ENCODE data around the gene HSPB9. TPM values are rescaled to one million over a fixed set of nuclear protein-coding genes. Genes with fewer than 3 reads are reported as not detected.
A peak's percentile ranks its signal among the peaks of the same experiment; 100 is the strongest.

HSPB9 gene
- total RNA-seq, 2 donors from 2014 or later, result 1.8 TPM; not detected in 1

DNA sequence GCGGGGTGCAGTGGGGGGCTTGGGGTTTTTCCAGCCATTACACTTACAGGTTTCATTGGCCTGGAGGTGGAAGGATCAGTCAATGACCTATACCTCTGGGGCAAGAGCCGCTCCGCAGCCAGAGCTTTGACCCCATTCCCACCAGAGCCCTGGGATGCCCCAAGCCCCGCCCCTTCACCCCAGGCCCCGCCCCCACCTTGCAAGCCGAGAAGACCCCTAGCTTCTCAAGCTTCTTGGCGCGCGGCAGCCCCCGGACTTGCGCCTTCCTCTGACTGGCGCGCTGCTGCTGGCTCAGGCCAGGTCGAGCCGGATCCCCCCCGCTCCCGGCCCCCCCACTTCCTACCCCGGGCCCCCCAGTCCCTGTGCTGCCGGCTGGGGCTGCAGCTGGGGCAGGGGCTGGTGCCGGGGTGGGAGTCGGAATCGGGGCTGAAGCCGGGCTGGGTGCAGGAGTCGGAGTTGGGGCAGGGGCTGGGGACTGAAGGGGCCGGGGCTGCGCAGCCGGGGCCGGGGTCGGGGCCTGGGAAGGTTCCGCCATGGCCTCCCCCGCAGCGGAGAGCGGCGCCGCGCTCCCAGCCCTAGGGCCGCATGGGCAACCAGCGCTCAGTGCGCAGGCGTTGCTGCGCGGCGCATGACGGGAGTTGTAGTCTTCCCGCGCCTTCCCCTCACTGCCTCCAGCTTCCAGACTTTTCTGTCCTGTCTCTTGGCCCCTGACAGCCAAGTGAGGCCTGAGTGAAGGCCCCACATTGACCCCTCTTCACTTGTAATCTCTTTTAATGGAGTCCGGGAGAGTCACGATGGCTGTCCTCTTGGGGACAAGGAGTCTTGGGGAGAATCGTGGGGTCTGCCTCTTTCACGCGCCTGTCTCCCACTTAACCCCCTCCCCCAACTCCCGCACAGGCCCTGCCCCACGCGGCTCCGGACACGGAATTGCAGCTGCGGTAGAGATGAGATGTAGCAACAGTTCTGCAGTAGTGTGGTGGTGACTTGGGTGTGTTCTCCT, 1.5 kb upstream of the HSPB9 start, which contains the start of gene KAT2A:
TSS of gene KAT2A (minus strand) at position 598 of the 1,000 bp plus-strand sequence. CDS start at position 535, 63 bp downstream.
- intact Hi-C loops (cut with DNase I), result no loop called here
- 2 to 6% methylated on average over 10 to 53 of the region's 57 CpGs for WGBS, 2 donors
- peak; percentile 74 for ATAC-seq
- peak; percentile 84 to 87 (median 86) for DNase-seq
- H3K27ac ChIP-seq, result peak within 1 kb of the TSS; percentile 74 to 89 (median 86)
- peak within 1 kb of the TSS; percentile 39 to 81 for H3K4me3 ChIP-seq
- peaks cover 0 to 4% of the 10 kb centered on the region in 2 donors for H3K36me3 ChIP-seq (replicated peaks in 1 of 2; ENCODE audit: insufficient read depth in 1 of 2, low read depth in 2 of 2)
- no peaks in the 10 kb centered on the region for H3K27me3 ChIP-seq
- H3K4me1 ChIP-seq, result peaks cover 39% of the 10 kb centered on the region
- peak in 2 of 3 donors; percentile 63 to 72 for TF ChIP-seq POLR2A (IDR thresholded peaks at IDR 0.05)
- TF ChIP-seq, protein P1, sequence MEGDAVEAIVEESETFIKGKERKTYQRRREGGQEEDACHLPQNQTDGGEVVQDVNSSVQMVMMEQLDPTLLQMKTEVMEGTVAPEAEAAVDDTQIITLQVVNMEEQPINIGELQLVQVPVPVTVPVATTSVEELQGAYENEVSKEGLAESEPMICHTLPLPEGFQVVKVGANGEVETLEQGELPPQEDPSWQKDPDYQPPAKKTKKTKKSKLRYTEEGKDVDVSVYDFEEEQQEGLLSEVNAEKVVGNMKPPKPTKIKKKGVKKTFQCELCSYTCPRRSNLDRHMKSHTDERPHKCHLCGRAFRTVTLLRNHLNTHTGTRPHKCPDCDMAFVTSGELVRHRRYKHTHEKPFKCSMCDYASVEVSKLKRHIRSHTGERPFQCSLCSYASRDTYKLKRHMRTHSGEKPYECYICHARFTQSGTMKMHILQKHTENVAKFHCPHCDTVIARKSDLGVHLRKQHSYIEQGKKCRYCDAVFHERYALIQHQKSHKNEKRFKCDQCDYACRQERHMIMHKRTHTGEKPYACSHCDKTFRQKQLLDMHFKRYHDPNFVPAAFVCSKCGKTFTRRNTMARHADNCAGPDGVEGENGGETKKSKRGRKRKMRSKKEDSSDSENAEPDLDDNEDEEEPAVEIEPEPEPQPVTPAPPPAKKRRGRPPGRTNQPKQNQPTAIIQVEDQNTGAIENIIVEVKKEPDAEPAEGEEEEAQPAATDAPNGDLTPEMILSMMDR (IDR thresholded peaks at IDR 0.05), result no peak
- H3K9me3 ChIP-seq, result no peaks in the 10 kb centered on the region

DNA sequence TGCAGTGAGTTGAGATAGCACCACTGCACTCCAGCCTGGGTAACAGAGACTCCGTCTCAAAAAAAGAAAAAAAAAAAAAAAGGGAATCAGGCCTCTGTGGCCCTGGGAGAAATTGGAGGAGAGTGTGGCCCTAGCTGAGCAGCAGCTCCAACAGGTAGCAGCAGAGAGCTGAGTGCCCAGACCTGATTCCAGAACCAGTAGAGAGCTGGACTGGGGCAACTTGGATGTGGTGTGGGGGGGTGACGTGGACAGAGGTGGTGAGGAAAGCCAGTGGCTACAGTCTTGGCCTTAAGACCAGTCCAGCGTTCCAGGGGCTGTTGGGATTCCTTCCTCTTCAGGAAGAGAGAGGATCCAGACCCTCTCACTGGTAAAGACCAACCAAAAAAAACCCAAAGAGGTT, 1.7 kb downstream of the HSPB9 start:
- no peaks in the 10 kb centered on the region for H3K9me3 ChIP-seq
- H3K27ac ChIP-seq, result no peak overlapping the region
- intact Hi-C loops (cut with DNase I), result no loop called here
- H3K4me3 ChIP-seq, result no peak overlapping the region
- DNase-seq (no peak), ATAC-seq (no peak)
- peaks cover 0 to 16% of the 10 kb centered on the region in 2 donors for H3K36me3 ChIP-seq (replicated peaks in 1 of 2; ENCODE audit: insufficient read depth in 1 of 2, low read depth in 2 of 2)
- 89 to 97% methylated on average over 2 to 3 of the region's 3 CpGs for WGBS, 2 donors
- H3K27me3 ChIP-seq, result no peaks in the 10 kb centered on the region
- TF ChIP-seq, protein P1 (IDR thresholded peaks at IDR 0.05), result peak in 1 of 7 experiments; percentile 6
- no peak for TF ChIP-seq POLR2A (IDR thresholded peaks at IDR 0.05)
- H3K4me1 ChIP-seq, result peaks cover 31% of the 10 kb centered on the region

DNA sequence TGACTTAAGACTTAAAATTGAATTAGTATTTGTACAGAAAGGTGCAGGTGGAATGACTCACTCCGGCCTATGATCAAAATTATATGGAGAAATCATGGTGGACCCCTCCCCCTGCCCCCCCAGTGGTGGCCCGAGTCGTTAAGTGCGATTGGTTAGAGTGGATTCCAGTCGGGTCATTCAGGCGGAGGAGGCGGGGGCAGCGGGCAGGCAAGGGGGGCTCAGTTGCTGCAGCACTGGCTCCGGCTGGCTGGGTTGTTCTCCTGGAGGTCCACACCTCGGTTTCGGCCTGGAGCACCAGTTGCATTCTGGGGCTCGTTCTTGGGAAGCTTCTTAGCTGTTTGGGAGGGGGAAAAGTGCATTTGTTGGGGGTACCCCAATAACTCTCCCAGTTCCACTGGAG, 3.0 kb downstream of the HSPB9 start:
- Histone ChIP-seq H3K4me1 (peaks cover 30% of the 10 kb centered on the region), H3K36me3 (replicated peaks in 1 of 2; ENCODE audit: insufficient read depth in 1 of 2, low read depth in 2 of 2) (peaks cover 0 to 21% of the 10 kb centered on the region in 2 donors), H3K4me3 (no peak overlapping the region), H3K27ac (no peak overlapping the region), H3K27me3 (no peaks in the 10 kb centered on the region), H3K9me3 (no peaks in the 10 kb centered on the region)
- DNase-seq (no peak), ATAC-seq (no peak)
- TF ChIP-seq, protein P1 (IDR thresholded peaks at IDR 0.05), result no peak
- no peak for TF ChIP-seq POLR2A (IDR thresholded peaks at IDR 0.05)
- 84 to 86% methylated on average over 12 of the region's 12 CpGs for WGBS, 2 donors
- intact Hi-C loops (cut with DNase I), result no loop called here

DNA sequence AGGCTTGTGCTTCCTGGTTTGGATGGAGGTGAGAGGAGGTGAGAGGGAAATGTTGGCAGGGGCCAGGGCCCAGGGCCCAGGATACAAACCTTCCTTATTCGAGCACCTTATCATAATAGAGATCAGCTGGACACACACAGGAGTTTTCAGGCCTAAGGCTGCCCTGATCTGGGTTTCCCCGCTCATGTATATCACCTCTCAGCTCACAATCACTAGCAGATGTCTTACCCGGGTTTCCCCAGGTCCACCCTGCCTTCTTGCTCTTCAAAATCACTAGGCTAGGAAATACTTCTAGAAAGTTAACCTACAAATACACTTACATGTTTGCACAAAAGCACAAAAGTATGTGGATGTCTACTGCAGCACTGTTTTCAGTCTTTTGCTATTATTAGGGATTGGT, 4.2 kb downstream of the HSPB9 start:
- ATAC-seq, result no peak
- Histone ChIP-seq H3K4me3 (no peak overlapping the region), H3K27me3 (no peaks in the 10 kb centered on the region), H3K27ac (no peak overlapping the region), H3K36me3 (replicated peaks in 1 of 2; ENCODE audit: insufficient read depth in 1 of 2, low read depth in 2 of 2) (peaks cover 0 to 21% of the 10 kb centered on the region in 2 donors), H3K9me3 (no peaks in the 10 kb centered on the region), H3K4me1 (peaks cover 22% of the 10 kb centered on the region)
- no peak for TF ChIP-seq POLR2A (IDR thresholded peaks at IDR 0.05)
- TF ChIP-seq, protein P1 (IDR thresholded peaks at IDR 0.05), result no peak
- WGBS, 2 donors, result 52 to 69% methylated on average over 3 of the region's 3 CpGs
- no peak for DNase-seq
- intact Hi-C loops (cut with DNase I), result no loop called here
